Transverse colon (tissue), 3 donors: ENCODE data around the gene COL6A2.

ENCODE experiments used
- POLR2A ChIP-seq: fragments of 450-650 bp; IDR thresholded peaks from one replicate; pipeline ENCODE4 v1.6.1; 2016; ENCODE audit warnings: antibody characterized with exemption, mild to moderate bottlenecking, moderate library complexity
- TF ChIP-seq, protein P1 (sequence below), 5 experiments: fragments of 200-600 bp in 3 of 5; fragments of 450-650 bp in 2 of 5; sonication (generic) in 3 of 5; IDR thresholded peaks; 1 replicate in 2 of 5; 2 replicates in 3 of 5; pipeline ENCODE4 v1.5.1; 2016 to 2017; ENCODE audit warnings: antibody characterized with exemption in 5 of 5, inconsistent platforms in 3 of 5, mild to moderate bottlenecking in 2 of 5, moderate library complexity in 1 of 5

DNA sequence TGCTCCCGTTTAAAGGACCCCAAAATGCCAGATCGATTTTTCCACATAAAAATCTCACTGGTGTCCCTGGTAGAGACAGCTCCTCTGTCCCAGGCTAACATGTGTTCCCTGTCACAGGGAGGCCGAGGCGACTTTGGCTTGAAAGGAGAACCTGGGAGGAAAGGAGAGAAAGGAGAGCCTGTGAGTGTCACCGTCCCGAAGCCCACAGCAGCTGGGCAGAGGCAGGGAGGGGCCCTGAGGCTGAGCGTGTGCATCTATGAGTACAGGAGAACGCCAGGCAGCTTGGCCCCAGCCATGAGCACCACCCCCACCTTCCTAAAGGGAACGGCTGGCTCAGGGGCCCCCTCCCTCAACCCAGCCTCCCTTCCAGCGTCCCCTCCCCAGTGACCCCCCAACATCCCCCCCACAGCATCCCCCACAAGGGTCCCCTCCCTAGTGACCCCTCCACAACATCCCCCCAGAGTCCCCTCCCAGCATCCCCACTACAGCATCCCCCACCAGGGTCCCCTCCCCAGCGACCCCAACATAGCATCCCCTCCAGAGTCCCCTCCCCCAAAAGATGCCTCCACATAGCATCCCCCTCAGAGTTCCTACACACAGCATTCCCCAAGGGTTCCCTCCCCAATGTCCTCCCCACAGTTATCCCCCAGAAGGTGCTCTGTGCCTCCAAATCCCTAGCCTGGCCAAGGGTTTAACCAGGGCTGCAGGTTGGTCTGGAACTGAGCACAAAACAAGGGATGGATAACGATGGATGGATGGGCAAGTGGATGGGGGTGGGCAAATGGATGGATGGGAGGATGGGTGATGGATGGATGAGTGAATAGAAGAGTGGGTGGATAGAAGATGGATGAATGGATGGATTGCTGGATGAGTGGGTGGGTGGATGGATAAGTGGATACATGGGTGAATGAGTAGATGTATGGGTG lies 25.1 kb downstream of the COL6A2 start:
- no peak for TF ChIP-seq POLR2A
- TF ChIP-seq, protein P1, sequence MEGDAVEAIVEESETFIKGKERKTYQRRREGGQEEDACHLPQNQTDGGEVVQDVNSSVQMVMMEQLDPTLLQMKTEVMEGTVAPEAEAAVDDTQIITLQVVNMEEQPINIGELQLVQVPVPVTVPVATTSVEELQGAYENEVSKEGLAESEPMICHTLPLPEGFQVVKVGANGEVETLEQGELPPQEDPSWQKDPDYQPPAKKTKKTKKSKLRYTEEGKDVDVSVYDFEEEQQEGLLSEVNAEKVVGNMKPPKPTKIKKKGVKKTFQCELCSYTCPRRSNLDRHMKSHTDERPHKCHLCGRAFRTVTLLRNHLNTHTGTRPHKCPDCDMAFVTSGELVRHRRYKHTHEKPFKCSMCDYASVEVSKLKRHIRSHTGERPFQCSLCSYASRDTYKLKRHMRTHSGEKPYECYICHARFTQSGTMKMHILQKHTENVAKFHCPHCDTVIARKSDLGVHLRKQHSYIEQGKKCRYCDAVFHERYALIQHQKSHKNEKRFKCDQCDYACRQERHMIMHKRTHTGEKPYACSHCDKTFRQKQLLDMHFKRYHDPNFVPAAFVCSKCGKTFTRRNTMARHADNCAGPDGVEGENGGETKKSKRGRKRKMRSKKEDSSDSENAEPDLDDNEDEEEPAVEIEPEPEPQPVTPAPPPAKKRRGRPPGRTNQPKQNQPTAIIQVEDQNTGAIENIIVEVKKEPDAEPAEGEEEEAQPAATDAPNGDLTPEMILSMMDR (IDR thresholded peaks at IDR 0.05) = no peak
